ENCODE measurements around the gene NDFIP2.

Gene NDFIP2

GRCh38 chr13:79439275-79439674, 41.7 kb upstream of the NDFIP2 start:
- TF ChIP-seq CTCF (IDR thresholded peaks at IDR 0.05; ENCODE audit: low read depth, low read length): no peak
- DNase-seq: no peak
- Histone ChIP-seq H3K27me3 (ENCODE audit: insufficient read depth, low read depth, severe bottlenecking) (no peaks in the 10 kb centered on the region), H3K4me3 (ENCODE audit: low read depth, low read length) (no peak overlapping the region), H3K36me3 (no peaks in the 10 kb centered on the region), H3K9me3 (ENCODE audit: severe bottlenecking) (no peaks in the 10 kb centered on the region), H3K27ac (no peak overlapping the region)

- H3K27me3 ChIP-seq (ENCODE audit: insufficient read depth, low read depth, severe bottlenecking): peaks cover 5% of the 10 kb centered on the region
- no peak overlapping the region for H3K27ac ChIP-seq
- no peak for DNase-seq
- no peak for TF ChIP-seq CTCF (IDR thresholded peaks at IDR 0.05; ENCODE audit: low read depth, low read length)
- no peaks in the 10 kb centered on the region for H3K36me3 ChIP-seq
- no peaks in the 10 kb centered on the region for H3K9me3 ChIP-seq (ENCODE audit: severe bottlenecking)
- H3K4me3 ChIP-seq (ENCODE audit: low read depth, low read length): no peak overlapping the region
Observed at GRCh38 chr13:79440958-79441528, 39.9 kb upstream of the NDFIP2 start.

GRCh38 chr13:79442221-79442620, 38.7 kb upstream of the NDFIP2 start:
- H3K27ac ChIP-seq: no peak overlapping the region
- TF ChIP-seq CTCF (IDR thresholded peaks at IDR 0.05; ENCODE audit: low read depth, low read length): no peak
- H3K4me3 ChIP-seq (ENCODE audit: low read depth, low read length): no peak overlapping the region
- H3K9me3 ChIP-seq (ENCODE audit: severe bottlenecking): no peaks in the 10 kb centered on the region
- H3K27me3 ChIP-seq (ENCODE audit: insufficient read depth, low read depth, severe bottlenecking): peaks cover 17% of the 10 kb centered on the region
- no peaks in the 10 kb centered on the region for H3K36me3 ChIP-seq
- no peak for DNase-seq

GRCh38 chr13:79442706-79443105, 38.2 kb upstream of the NDFIP2 start:
- H3K9me3 ChIP-seq (ENCODE audit: severe bottlenecking): no peaks in the 10 kb centered on the region
- no peak for TF ChIP-seq CTCF (IDR thresholded peaks at IDR 0.05; ENCODE audit: low read depth, low read length)
- no peak overlapping the region for H3K4me3 ChIP-seq (ENCODE audit: low read depth, low read length)
- no peaks in the 10 kb centered on the region for H3K36me3 ChIP-seq
- no peak for DNase-seq
- H3K27me3 ChIP-seq (ENCODE audit: insufficient read depth, low read depth, severe bottlenecking): peaks cover 19% of the 10 kb centered on the region
- no peak overlapping the region for H3K27ac ChIP-seq

- no peaks in the 10 kb centered on the region for H3K36me3 ChIP-seq
- H3K4me3 ChIP-seq (ENCODE audit: low read depth, low read length): no peak overlapping the region
- no peaks in the 10 kb centered on the region for H3K9me3 ChIP-seq (ENCODE audit: severe bottlenecking)
- no peak overlapping the region for H3K27ac ChIP-seq
- H3K27me3 ChIP-seq (ENCODE audit: insufficient read depth, low read depth, severe bottlenecking): peaks cover 29% of the 10 kb centered on the region
- no peak for TF ChIP-seq CTCF (IDR thresholded peaks at IDR 0.05; ENCODE audit: low read depth, low read length)
- no peak for DNase-seq
Observed at GRCh38 chr13:79445968-79446645, 34.8 kb upstream of the NDFIP2 start.

- Histone ChIP-seq H3K9me3 (ENCODE audit: severe bottlenecking) (no peaks in the 10 kb centered on the region), H3K4me3 (ENCODE audit: low read depth, low read length) (no peak overlapping the region), H3K27ac (no peak overlapping the region), H3K36me3 (no peaks in the 10 kb centered on the region), H3K27me3 (ENCODE audit: insufficient read depth, low read depth, severe bottlenecking) (peaks cover 29% of the 10 kb centered on the region)
- no peak for DNase-seq
- no peak for TF ChIP-seq CTCF (IDR thresholded peaks at IDR 0.05; ENCODE audit: low read depth, low read length)
Observed at GRCh38 chr13:79447141-79447540, 33.8 kb upstream of the NDFIP2 start.
